Endometrial microvascular endothelial cells (primary cell): ENCODE measurements around the gene NTSR2. TPM values are rescaled to one million over a fixed set of nuclear protein-coding genes. Genes with fewer than 3 reads are reported as not detected.

Experiments
- in situ Hi-C: cut with HindIII; loops from 2 replicates; pipeline ENCODE4 v1.10.0; 2017; ENCODE audit warnings: low sequenced_read_pairs, low pct_unique_long_range_greater_than_20kb; ENCODE audit errors: inconsistent ontology term
- total RNA-seq: library from RNA; depleted of rRNA; stranded (reverse); fragments of >200 nt; gene quantifications from one replicate; pipeline ENCODE4 v1.2.3, GENCODE V29; 2015; ENCODE audit errors: inconsistent ontology term

NTSR2 gene
- total RNA-seq, 1 donor from 2014 or later, result not detected

DNA sequence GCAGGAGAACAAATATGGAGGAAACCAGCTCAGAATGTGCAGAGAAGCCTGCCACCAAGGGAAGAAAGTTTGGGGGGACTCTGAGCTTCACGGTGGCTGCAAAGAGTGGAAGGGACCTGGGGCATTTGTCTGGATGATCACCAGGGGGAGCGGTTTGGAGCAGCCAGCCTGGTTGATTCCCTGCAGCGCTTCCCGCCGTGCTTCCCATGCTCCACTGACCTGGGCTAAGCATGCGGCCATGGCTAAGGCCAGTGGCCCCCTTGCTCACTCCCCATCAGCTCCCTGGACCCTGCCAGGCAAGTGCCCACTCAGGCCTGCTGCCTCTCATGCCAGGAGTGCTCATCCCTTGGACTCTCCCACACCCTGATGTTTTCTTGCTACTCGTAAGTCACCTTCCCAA, 27.0 kb downstream of the NTSR2 start:
- in situ Hi-C loops, result no loop called here

GRCh38 chr2:11640132-11640531, 29.9 kb downstream of the NTSR2 start:
- in situ Hi-C loops, result no loop called here

DNA sequence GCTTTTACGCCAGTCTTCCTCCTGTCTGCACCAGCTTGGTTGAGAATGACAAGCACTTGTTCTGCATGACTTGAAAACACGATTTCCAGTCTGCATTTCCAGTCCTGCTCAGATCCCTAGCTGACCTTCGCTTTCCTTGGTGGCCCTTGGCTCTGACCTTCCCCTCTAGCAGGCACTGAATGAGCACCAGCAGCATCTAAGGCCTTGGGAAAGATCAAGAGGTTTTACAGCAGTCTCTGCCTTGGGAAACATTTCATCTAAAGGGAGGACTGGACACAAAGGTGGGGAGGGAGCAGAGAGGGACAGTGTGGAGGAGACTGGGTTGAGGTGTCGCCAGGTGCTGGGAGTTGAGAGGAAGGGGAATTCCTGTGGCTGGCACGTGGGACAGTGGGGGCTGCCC, 30.5 kb downstream of the NTSR2 start:
- in situ Hi-C loops, result no loop called here

DNA sequence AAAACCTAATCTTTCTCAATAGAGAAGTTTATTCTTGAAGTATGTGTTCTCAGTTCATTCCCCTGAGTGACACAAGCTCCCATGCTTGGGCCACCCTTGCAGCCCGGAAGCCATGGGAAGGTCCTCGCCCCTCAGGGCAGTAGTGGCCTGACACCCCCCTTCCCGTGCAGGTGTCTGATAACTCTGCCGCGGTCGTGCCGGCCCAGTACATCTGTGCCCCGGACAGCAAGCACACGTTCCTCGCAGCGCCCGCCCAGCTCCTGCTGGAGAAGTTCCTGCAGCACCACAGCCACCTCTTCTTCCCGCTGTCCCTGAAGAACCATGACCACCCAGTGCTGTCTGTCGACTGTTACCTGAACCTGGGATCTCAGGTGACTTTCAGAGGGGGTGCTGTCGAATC, 32.4 kb downstream of the NTSR2 start:
- in situ Hi-C loops, result no loop called here

GRCh38 chr2:11636593-11637295, 33.3 kb downstream of the NTSR2 start:
- in situ Hi-C loops, result no loop called here

- in situ Hi-C loops, result no loop called here
These were observed 34.9 kb downstream of the NTSR2 start for GRCh38 chr2:11635141-11635540.

DNA sequence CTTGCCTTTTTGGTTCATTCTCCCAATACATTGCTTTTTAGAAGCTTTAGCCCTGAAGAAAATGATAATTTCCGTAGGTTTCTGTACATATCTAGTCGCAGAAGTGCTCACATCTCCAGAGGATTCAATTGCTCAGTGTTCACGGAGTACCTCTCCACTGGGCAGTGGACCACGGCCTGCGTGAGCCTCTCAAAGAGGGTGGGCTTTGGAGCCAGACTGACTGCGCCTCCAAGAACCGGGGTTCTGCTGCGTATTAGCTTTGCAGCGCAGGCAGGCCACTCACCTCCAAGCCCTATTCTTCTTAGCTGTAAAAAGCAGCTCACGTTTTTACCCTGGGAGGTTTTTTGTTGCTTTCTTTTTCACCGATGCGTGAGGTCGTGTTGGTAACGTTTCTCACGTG, 35.4 kb downstream of the NTSR2 start:
- in situ Hi-C loops, result no loop called here

DNA sequence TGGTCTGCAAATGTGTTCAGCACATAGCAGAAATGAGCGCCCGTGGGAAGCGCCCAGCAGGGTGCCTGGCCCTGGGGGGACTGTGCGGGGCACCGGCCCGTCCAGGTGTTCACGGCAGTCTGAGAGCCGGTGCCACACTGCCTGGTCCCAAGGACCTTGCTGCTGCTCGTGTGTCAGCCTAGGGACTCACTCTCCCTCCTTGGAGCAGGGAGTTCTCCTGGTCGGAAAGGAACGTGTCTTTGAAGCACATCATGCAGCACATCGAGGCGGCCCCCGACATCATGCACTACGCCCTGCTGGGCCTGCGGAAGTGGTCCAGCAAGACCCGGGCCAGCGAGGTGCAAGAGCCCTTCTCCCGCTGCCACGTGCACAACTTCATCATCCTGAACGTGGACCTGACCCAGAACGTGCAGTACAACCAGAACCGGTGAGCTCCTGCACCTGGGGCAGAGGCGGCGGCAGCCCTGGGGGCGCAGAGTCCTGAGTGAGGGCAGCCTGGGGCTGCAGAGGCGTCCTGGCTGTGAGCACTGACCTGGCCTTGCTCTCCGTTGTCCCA, 36.0 kb downstream of the NTSR2 start:
- in situ Hi-C loops, result no loop called here

- in situ Hi-C loops, result no loop called here
These were observed 38.5 kb downstream of the NTSR2 start for GRCh38 chr2:11631462-11631861.

DNA sequence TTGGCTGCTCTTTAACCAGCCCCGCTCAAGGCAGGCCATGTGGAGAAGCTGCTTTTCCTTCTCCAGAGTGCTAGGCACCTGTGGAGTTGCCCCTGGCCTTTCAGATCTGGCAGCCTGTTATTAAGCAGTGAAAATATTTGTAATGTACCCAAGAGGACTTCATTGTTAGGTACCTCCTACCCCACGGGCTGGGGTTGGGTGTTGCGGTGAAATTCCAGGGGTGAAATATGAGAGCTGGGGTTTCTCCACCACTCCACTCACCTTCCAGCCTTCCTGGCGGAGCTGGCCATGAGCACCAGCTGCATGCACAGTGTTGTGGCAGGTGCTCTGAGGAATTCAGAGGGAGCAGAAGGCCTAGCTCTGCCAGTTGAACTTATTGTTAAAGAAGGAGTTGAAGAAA, 39.1 kb downstream of the NTSR2 start:
- in situ Hi-C loops, result no loop called here

DNA sequence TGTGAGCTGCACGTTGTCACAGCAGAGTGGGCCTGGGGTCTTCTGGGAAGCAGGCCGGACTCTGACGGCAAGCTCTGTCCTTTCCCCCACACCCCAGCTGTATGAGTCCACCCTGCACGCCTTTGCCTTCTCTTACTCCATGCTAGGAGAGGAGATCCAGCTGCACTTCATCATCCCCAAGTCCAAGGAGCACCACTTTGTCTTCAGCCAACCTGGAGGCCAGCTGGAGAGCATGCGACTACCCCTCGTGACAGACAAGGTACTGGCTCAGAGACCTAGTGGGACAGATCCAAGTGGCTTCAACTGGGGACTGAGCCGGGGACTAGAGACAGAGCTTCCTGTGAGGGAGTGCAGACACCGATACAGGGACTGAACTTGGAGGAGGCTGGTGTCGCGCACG, 40.1 kb downstream of the NTSR2 start:
- in situ Hi-C loops, result no loop called here

DNA sequence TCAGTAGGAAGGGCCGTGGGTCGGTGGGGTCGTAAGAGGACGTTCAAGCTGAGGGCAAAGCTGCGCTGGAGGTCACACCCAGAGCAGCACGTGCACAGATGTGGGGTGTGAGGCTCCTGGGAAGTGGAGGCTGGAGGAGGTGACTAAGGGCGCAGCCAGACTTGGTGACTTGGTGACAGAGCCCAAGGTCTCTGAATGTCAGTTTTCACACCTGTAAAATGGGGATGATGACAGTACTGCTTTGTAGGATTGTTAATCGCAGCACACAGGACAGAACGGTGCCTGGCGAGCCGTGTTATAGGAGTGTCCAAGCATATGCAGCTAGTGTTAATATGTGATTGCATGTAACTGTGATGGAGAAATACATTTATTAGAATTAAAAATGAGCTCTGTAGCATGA, 40.8 kb downstream of the NTSR2 start:
- in situ Hi-C loops, result no loop called here

GRCh38 chr2:11628675-11629074, 41.3 kb downstream of the NTSR2 start:
- in situ Hi-C loops, result no loop called here

DNA sequence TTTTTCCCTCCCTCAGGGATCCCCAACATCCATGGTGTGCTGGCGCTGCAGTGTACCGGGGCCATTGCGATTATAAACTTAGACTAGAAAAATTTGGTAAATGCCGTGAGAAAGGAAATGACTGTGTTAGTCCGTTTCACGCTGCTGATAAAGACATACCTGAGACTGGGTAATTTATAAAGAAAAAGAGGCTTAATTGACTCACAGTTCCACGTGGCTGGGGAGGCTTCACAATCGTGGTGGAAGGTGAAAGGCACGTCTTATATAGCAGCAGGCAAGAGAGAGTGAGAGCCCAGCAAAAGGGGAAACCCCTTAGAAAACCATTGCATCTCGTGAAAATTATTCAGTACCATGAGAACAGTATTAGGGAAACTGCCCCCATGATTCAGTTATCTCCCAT, 44.3 kb downstream of the NTSR2 start:
- in situ Hi-C loops, result no loop called here

DNA sequence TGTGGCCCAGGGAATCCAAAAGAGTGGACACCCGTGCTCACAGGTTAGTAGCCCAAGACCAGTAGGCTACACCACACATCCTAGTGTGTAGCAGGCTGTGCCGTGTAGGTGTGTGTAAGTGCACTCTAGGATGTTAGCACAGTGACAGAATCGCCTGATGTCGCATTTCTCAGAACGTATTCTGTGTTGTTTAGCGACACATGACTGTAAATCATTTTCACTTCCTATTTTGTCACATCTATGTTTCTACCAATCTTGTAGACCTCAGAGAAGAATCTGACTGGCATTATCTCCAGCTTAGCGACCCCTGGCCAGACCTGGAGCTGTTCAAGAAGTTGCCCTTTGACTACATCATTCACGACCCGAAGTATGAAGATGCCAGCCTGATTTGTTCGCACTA, 45.1 kb downstream of the NTSR2 start:
- in situ Hi-C loops, result no loop called here

GRCh38 chr2:11622611-11623010, 47.4 kb downstream of the NTSR2 start:
- in situ Hi-C loops, result no loop called here

DNA sequence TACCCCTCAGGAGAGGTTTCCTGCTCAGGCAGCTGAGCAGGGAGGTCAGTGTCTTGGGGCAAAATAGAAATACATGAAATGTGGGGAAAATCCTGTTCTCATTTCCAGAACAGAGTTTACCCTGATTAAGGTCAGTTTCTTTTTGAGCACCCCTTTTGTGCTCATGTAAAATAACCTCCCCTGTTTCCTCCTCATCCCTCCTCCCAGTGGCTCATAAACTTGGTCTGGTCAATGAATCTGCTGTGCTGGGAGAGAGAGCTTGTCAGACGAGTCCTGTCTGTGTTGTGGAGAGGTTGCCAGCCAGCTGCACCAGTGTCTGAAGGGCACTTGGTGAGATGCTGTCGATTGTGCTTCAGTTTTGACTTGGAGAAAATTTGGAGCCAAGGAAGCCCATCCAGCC, 48.6 kb downstream of the NTSR2 start:
- in situ Hi-C loops, result no loop called here

- in situ Hi-C loops, result no loop called here
These were observed 51.3 kb downstream of the NTSR2 start for GRCh38 chr2:11618708-11619062.

GRCh38 chr2:11617984-11618707, 51.8 kb downstream of the NTSR2 start:
- in situ Hi-C loops, result no loop called here

DNA sequence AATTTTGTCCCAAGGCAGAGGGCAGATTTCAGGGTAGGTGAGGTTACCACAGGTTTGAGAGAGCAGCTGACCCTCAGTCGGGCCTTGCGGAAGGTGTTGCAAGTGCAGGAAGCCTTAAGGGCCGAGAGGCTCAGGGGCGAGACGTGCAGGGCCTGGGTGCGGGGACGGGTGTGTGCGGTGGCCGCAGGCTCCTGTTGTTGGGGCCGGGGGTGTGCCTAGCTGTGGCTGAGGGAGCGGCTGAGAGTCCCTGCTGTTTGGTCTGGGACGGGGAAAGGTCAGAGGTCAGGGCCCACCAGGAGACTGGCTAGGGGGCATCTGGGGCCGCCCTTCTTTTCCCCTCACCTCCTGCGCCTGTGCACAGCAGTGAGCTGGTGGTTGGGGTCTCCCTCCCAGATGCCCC, 52.5 kb downstream of the NTSR2 start:
- in situ Hi-C loops, result no loop called here
